HepG2 (cell line): ENCODE measurements around the gene C11orf24. TPM values are rescaled to one million over a fixed set of nuclear protein-coding genes. Genes with fewer than 3 reads are reported as not detected.

Experiments
- ARID3A ChIP-seq: IDR thresholded peaks from 2 replicates; pipeline ENCODE4 v1.6.1; 2012; ENCODE audit warnings: low read depth, low read length, improper control_type of control experiment
- IRX3 ChIP-seq: sonication (generic); formaldehyde crosslinking; IDR thresholded peaks from 2 replicates; pipeline ENCODE4 v1.8.1; 2023; ENCODE audit warnings: mild to moderate bottlenecking, low read depth, missing genetic modification reagents, borderline replicate concordance
- KLF13 ChIP-seq: sonication (generic); formaldehyde crosslinking; IDR thresholded peaks from 2 replicates; pipeline ENCODE4 v1.4.0; 2020; ENCODE audit warnings: mild to moderate bottlenecking, missing genetic modification reagents
- SPEN ChIP-seq: sonication (generic); formaldehyde crosslinking; IDR thresholded peaks from 2 replicates; pipeline ENCODE4 v1.5.1; 2020; ENCODE audit warnings: low read depth, mild to moderate bottlenecking, missing genetic modification reagents
- STAG1 ChIP-seq: sonication (generic); formaldehyde crosslinking; IDR thresholded peaks from 2 replicates; pipeline ENCODE4 v1.4.0; 2020; ENCODE audit warnings: missing genetic modification reagents
- THAP9 ChIP-seq: sonication (generic); formaldehyde crosslinking; IDR thresholded peaks from 2 replicates; pipeline ENCODE4; 2020; ENCODE audit warnings: missing genetic modification reagents, mild to moderate bottlenecking, borderline replicate concordance
- ZNF468 ChIP-seq: sonication (generic); formaldehyde crosslinking; IDR thresholded peaks from 2 replicates; pipeline ENCODE4 v1.8.0; 2022; ENCODE audit warnings: mild to moderate bottlenecking, moderate library complexity, missing genetic modification reagents
- ZNF746 ChIP-seq: sonication (generic); formaldehyde crosslinking; IDR thresholded peaks from 2 replicates; pipeline ENCODE4 v1.8.0; 2022; ENCODE audit warnings: mild to moderate bottlenecking, missing genetic modification reagents
- ZNF776 ChIP-seq: sonication (generic); formaldehyde crosslinking; IDR thresholded peaks from 2 replicates; pipeline ENCODE4 v1.4.0; 2020; ENCODE audit warnings: mild to moderate bottlenecking, missing genetic modification reagents
- polyA plus RNA-seq, 8 experiments: library from polyadenylated mRNA; depleted of rRNA in 3 of 8; stranded (reverse) in 7 of 8; unstranded in 1 of 8; fragments of >200 nt; fragmentation: Illumina TruSeq in 4 of 8; extraction: Trizol in 4 of 8; gene quantifications; 2 replicates each; pipeline versions ENCODE4 v1.2.1 to v1.2.3, GENCODE V29; 2011 to 2016; ENCODE audit warnings: low read depth in 4 of 8, missing spikeins in 1 of 8, mixed read lengths in 1 of 8; ENCODE audit not compliant: insufficient read depth in 1 of 8
- total RNA-seq, 5 experiments: library from RNA; depleted of rRNA; stranded (reverse); fragments of >200 nt; fragmentation: Illumina TruSeq; extraction: Trizol; gene quantifications; 2 replicates each; pipeline ENCODE4 v1.2.3, GENCODE V29; 2016; ENCODE audit warnings: low read depth in 1 of 5
- TF ChIP-seq, protein P1 (sequence below): sonication (generic); formaldehyde crosslinking; IDR thresholded peaks from 2 replicates; pipeline ENCODE4 v1.4.0; 2020; ENCODE audit warnings: missing genetic modification reagents, low read depth, mild to moderate bottlenecking, borderline replicate concordance
- TF ChIP-seq, protein P2 (sequence below): sonication (generic); formaldehyde crosslinking; IDR thresholded peaks from 2 replicates; pipeline ENCODE4 v1.5.1; 2020; ENCODE audit warnings: mild to moderate bottlenecking, missing genetic modification reagents, moderate library complexity
- TF ChIP-seq, protein P3 (sequence below): fragments of 450-650 bp; IDR thresholded peaks from 2 replicates; pipeline ENCODE4 v1.6.1; 2016
- TF ChIP-seq, protein P4 (sequence below): IDR thresholded peaks from 2 replicates; pipeline ENCODE4 v1.6.1; 2012; ENCODE audit warnings: low read length, improper control_type of control experiment

C11orf24 gene
- total and polyA plus RNA-seq, 2 of the 13 experiments (the other 11 are each of a cell fraction or from before 2014, with no cell fraction given): 52.9 to 55.5 TPM

GRCh38 chr11:68271023-68271780 is 571 bp downstream of the C11orf24 start (continued):
- TF ChIP-seq, protein P1, sequence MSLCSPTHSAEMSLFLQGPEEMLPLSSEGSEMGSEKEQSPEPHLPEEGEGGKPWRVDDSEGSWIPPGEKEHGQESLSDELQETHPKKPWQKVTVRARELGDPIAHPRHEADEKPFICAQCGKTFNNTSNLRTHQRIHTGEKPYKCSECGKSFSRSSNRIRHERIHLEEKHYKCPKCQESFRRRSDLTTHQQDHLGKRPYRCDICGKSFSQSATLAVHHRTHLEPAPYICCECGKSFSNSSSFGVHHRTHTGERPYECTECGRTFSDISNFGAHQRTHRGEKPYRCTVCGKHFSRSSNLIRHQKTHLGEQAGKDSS: 0 out of 2 replicates have a peak, but pooled peaks have one; percentile 0
- no peak; the same call in 1 of the 2 replicates for TF ChIP-seq ARID3A
- no peak for TF ChIP-seq ZNF746 (CRISPR knock-in tag)
- no peak for TF ChIP-seq IRX3
- TF ChIP-seq KLF13 (CRISPR knock-in tag): no peak
- TF ChIP-seq STAG1: peak; percentile 31
- TF ChIP-seq, protein P2, sequence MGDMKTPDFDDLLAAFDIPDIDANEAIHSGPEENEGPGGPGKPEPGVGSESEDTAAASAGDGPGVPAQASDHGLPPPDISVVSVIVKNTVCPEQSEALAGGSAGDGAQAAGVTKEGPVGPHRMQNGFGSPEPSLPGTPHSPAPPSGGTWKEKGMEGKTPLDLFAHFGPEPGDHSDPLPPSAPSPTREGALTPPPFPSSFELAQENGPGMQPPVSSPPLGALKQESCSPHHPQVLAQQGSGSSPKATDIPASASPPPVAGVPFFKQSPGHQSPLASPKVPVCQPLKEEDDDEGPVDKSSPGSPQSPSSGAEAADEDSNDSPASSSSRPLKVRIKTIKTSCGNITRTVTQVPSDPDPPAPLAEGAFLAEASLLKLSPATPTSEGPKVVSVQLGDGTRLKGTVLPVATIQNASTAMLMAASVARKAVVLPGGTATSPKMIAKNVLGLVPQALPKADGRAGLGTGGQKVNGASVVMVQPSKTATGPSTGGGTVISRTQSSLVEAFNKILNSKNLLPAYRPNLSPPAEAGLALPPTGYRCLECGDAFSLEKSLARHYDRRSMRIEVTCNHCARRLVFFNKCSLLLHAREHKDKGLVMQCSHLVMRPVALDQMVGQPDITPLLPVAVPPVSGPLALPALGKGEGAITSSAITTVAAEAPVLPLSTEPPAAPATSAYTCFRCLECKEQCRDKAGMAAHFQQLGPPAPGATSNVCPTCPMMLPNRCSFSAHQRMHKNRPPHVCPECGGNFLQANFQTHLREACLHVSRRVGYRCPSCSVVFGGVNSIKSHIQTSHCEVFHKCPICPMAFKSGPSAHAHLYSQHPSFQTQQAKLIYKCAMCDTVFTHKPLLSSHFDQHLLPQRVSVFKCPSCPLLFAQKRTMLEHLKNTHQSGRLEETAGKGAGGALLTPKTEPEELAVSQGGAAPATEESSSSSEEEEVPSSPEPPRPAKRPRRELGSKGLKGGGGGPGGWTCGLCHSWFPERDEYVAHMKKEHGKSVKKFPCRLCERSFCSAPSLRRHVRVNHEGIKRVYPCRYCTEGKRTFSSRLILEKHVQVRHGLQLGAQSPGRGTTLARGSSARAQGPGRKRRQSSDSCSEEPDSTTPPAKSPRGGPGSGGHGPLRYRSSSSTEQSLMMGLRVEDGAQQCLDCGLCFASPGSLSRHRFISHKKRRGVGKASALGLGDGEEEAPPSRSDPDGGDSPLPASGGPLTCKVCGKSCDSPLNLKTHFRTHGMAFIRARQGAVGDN: no peak
- TF ChIP-seq, protein P3, sequence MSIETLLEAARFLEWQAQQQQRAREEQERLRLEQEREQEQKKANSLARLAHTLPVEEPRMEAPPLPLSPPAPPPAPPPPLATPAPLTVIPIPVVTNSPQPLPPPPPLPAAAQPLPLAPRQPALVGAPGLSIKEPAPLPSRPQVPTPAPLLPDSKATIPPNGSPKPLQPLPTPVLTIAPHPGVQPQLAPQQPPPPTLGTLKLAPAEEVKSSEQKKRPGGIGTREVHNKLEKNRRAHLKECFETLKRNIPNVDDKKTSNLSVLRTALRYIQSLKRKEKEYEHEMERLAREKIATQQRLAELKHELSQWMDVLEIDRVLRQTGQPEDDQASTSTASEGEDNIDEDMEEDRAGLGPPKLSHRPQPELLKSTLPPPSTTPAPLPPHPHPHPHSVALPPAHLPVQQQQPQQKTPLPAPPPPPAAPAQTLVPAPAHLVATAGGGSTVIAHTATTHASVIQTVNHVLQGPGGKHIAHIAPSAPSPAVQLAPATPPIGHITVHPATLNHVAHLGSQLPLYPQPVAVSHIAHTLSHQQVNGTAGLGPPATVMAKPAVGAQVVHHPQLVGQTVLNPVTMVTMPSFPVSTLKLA: no peak
- TF ChIP-seq THAP9 (CRISPR knock-in tag): no peak
- TF ChIP-seq SPEN: no peak
- TF ChIP-seq ZNF776: no peak
- TF ChIP-seq ZNF468 (CRISPR knock-in tag): no peak
- TF ChIP-seq, protein P4, sequence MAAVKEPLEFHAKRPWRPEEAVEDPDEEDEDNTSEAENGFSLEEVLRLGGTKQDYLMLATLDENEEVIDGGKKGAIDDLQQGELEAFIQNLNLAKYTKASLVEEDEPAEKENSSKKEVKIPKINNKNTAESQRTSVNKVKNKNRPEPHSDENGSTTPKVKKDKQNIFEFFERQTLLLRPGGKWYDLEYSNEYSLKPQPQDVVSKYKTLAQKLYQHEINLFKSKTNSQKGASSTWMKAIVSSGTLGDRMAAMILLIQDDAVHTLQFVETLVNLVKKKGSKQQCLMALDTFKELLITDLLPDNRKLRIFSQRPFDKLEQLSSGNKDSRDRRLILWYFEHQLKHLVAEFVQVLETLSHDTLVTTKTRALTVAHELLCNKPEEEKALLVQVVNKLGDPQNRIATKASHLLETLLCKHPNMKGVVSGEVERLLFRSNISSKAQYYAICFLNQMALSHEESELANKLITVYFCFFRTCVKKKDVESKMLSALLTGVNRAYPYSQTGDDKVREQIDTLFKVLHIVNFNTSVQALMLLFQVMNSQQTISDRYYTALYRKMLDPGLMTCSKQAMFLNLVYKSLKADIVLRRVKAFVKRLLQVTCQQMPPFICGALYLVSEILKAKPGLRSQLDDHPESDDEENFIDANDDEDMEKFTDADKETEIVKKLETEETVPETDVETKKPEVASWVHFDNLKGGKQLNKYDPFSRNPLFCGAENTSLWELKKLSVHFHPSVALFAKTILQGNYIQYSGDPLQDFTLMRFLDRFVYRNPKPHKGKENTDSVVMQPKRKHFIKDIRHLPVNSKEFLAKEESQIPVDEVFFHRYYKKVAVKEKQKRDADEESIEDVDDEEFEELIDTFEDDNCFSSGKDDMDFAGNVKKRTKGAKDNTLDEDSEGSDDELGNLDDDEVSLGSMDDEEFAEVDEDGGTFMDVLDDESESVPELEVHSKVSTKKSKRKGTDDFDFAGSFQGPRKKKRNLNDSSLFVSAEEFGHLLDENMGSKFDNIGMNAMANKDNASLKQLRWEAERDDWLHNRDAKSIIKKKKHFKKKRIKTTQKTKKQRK: no peak
